Neural cell (in vitro differentiated cells): Measurements from ENCODE around the gene CCDC80. TPM values are rescaled to one million over a fixed set of nuclear protein-coding genes. Genes with fewer than 3 reads are reported as not detected.

Source experiments
- H2AFZ ChIP-seq: fragments of 200-600, 300-800 bp; sonication (generic), shearing (Covaris generic); 2 replicates; pipeline ENCODE4 v1.6.0; 2014; ENCODE audit warnings: low read depth, mild to moderate bottlenecking, antibody characterized with exemption, low read length, moderate library complexity
- H3F3A ChIP-seq: fragments of 200-600 bp; shearing (Covaris generic); 2 replicates; pipeline ENCODE4 v1.6.1; 2016; ENCODE audit warnings: mild to moderate bottlenecking, moderate library complexity, mixed read lengths, antibody characterized with exemption, low read length; ENCODE audit not compliant: insufficient read depth, poor library complexity, severe bottlenecking
- H3K27ac ChIP-seq: fragments of 200-600, 300-800 bp; sonication (generic), shearing (Covaris generic); 2 replicates; pipeline ENCODE4 v1.5.1; 2014; ENCODE audit warnings: mild to moderate bottlenecking, low read length, moderate library complexity
- H3K27me3 ChIP-seq: fragments of 300-800, 200-600 bp; sonication (generic), shearing (Covaris generic); 2 replicates; pipeline ENCODE4 v1.6.0; 2014; ENCODE audit warnings: mild to moderate bottlenecking, low read depth, low read length, moderate library complexity; ENCODE audit not compliant: insufficient read depth
- H3K36me3 ChIP-seq: fragments of 300-800, 200-600 bp; sonication (generic), shearing (Covaris generic); 2 replicates; pipeline ENCODE4 v1.5.1; 2014; ENCODE audit warnings: mild to moderate bottlenecking, antibody characterized with exemption, low read length, moderate library complexity; ENCODE audit not compliant: insufficient read depth
- H3K4me2 ChIP-seq: fragments of 300-800, 200-600 bp; sonication (generic), shearing (Covaris generic); 2 replicates; pipeline ENCODE4 v1.6.0; 2014; ENCODE audit warnings: mild to moderate bottlenecking, low read length
- H3K4me3 ChIP-seq: fragments of 300-800, 200-600 bp; sonication (generic), shearing (Covaris generic); 2 replicates; pipeline ENCODE4 v1.5.1; 2014; ENCODE audit warnings: mild to moderate bottlenecking, low read length, moderate library complexity
- H3K79me2 ChIP-seq: fragments of 200-600 bp; shearing (Covaris generic); replicated peaks from 2 replicates; pipeline ENCODE4 v1.6.0; 2014; ENCODE audit warnings: mild to moderate bottlenecking, low read length, moderate library complexity; ENCODE audit not compliant: insufficient read depth
- H3K9ac ChIP-seq: fragments of 300-800, 200-600 bp; sonication (generic), shearing (Covaris generic); 2 replicates; pipeline ENCODE4 v1.6.1; 2016; ENCODE audit warnings: mild to moderate bottlenecking, low read length, mixed read lengths
- H3K9me2 ChIP-seq: fragments of 200-600 bp; shearing (Covaris generic); 2 replicates; pipeline ENCODE4 v1.6.1; 2016; ENCODE audit warnings: mild to moderate bottlenecking, low read length, mixed read lengths; ENCODE audit not compliant: insufficient read depth
- H3K9me3 ChIP-seq: fragments of 200-600, 300-800 bp; sonication (generic), shearing (Covaris generic); 2 replicates; pipeline ENCODE4 v1.6.1; 2016; ENCODE audit warnings: mild to moderate bottlenecking, mixed run types, low read length, moderate library complexity, mixed read lengths
- H4K20me1 ChIP-seq: fragments of 200-600 bp; shearing (Covaris generic); 2 replicates; pipeline ENCODE4 v1.6.1; 2016; ENCODE audit warnings: mild to moderate bottlenecking, mixed run types; ENCODE audit not compliant: insufficient read depth
- EP300 ChIP-seq: fragments of 450-650 bp; conservative IDR thresholded peaks from 2 replicates; pipeline ENCODE4 v1.6.1; 2014; ENCODE audit warnings: antibody characterized with exemption, mild to moderate bottlenecking, moderate library complexity; ENCODE audit not compliant: poor library complexity, severe bottlenecking
- EZH2 ChIP-seq: fragments of 200-600, 300-800 bp; shearing (Covaris generic), sonication (generic); IDR thresholded peaks from 2 replicates; pipeline ENCODE4 v1.6.1; 2014; ENCODE audit warnings: antibody characterized with exemption, low read length, borderline replicate concordance, mild to moderate bottlenecking; ENCODE audit not compliant: insufficient read depth, poor library complexity, severe bottlenecking
- MXI1 ChIP-seq: fragments of 450-650 bp; conservative IDR thresholded peaks from 2 replicates; pipeline ENCODE4 v1.6.1; 2014; ENCODE audit warnings: antibody characterized with exemption, mild to moderate bottlenecking; ENCODE audit not compliant: poor library complexity, severe bottlenecking
- POLR2AphosphoS5 ChIP-seq: IDR thresholded peaks from 2 replicates; pipeline ENCODE4 v1.6.1; 2012
- RAD21 ChIP-seq: fragments of 450-650 bp; conservative IDR thresholded peaks from 2 replicates; pipeline ENCODE4 v1.6.1; 2014; ENCODE audit warnings: antibody characterized with exemption, mild to moderate bottlenecking, moderate library complexity
- SMC3 ChIP-seq: fragments of 450-650 bp; conservative IDR thresholded peaks from 2 replicates; pipeline ENCODE4 v1.6.1; 2014; ENCODE audit warnings: antibody characterized with exemption, mild to moderate bottlenecking, moderate library complexity; ENCODE audit not compliant: poor library complexity
- TAF1 ChIP-seq: IDR thresholded peaks from 2 replicates; pipeline ENCODE4 v1.6.1; 2012; ENCODE audit warnings: low read depth
- polyA plus RNA-seq: library from polyadenylated mRNA; depleted of rRNA; stranded (reverse); fragments of >200 nt; gene quantifications from 2 replicates; pipeline ENCODE4 v1.2.3, GENCODE V29; 2014
- TF ChIP-seq, protein P1 (sequence below): IDR thresholded peaks from 2 replicates; pipeline ENCODE4 v1.6.1; 2012; ENCODE audit warnings: borderline replicate concordance
- TF ChIP-seq, protein P2 (sequence below): fragments of 450-650 bp; IDR thresholded peaks from 2 replicates; pipeline ENCODE4 v1.5.1; 2014; ENCODE audit warnings: antibody characterized with exemption, mild to moderate bottlenecking, moderate library complexity; ENCODE audit not compliant: poor library complexity, severe bottlenecking

CCDC80 gene
- polyA plus RNA-seq, 1 donor from 2014 or later: 0.14 TPM

- no peak overlapping the region for H3K4me3 ChIP-seq
- no peaks in the 10 kb centered on the region for H3K27me3 ChIP-seq
- no peak overlapping the region for H3K27ac ChIP-seq
- no peak overlapping the region for H3K4me2 ChIP-seq
- no peaks in the 10 kb centered on the region for H4K20me1 ChIP-seq
- no peaks in the 10 kb centered on the region for H3K9me2 ChIP-seq
- H3K36me3 ChIP-seq: no peaks in the 10 kb centered on the region
- no peak overlapping the region for H2AFZ ChIP-seq
- no peak for TF ChIP-seq MXI1
- no peak for TF ChIP-seq EP300
- TF ChIP-seq RAD21: no peak
- no peak for TF ChIP-seq SMC3
- TF ChIP-seq, protein P1, sequence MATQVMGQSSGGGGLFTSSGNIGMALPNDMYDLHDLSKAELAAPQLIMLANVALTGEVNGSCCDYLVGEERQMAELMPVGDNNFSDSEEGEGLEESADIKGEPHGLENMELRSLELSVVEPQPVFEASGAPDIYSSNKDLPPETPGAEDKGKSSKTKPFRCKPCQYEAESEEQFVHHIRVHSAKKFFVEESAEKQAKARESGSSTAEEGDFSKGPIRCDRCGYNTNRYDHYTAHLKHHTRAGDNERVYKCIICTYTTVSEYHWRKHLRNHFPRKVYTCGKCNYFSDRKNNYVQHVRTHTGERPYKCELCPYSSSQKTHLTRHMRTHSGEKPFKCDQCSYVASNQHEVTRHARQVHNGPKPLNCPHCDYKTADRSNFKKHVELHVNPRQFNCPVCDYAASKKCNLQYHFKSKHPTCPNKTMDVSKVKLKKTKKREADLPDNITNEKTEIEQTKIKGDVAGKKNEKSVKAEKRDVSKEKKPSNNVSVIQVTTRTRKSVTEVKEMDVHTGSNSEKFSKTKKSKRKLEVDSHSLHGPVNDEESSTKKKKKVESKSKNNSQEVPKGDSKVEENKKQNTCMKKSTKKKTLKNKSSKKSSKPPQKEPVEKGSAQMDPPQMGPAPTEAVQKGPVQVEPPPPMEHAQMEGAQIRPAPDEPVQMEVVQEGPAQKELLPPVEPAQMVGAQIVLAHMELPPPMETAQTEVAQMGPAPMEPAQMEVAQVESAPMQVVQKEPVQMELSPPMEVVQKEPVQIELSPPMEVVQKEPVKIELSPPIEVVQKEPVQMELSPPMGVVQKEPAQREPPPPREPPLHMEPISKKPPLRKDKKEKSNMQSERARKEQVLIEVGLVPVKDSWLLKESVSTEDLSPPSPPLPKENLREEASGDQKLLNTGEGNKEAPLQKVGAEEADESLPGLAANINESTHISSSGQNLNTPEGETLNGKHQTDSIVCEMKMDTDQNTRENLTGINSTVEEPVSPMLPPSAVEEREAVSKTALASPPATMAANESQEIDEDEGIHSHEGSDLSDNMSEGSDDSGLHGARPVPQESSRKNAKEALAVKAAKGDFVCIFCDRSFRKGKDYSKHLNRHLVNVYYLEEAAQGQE: no peak
- TF ChIP-seq TAF1: no peak
- TF ChIP-seq, protein P2, sequence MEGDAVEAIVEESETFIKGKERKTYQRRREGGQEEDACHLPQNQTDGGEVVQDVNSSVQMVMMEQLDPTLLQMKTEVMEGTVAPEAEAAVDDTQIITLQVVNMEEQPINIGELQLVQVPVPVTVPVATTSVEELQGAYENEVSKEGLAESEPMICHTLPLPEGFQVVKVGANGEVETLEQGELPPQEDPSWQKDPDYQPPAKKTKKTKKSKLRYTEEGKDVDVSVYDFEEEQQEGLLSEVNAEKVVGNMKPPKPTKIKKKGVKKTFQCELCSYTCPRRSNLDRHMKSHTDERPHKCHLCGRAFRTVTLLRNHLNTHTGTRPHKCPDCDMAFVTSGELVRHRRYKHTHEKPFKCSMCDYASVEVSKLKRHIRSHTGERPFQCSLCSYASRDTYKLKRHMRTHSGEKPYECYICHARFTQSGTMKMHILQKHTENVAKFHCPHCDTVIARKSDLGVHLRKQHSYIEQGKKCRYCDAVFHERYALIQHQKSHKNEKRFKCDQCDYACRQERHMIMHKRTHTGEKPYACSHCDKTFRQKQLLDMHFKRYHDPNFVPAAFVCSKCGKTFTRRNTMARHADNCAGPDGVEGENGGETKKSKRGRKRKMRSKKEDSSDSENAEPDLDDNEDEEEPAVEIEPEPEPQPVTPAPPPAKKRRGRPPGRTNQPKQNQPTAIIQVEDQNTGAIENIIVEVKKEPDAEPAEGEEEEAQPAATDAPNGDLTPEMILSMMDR: no peak
- no peak for TF ChIP-seq EZH2
- no peak for TF ChIP-seq POLR2AphosphoS5
- no peaks in the 10 kb centered on the region for H3K9me3 ChIP-seq
- no peak overlapping the region for H3K9ac ChIP-seq
- no peaks in the 10 kb centered on the region for H3F3A ChIP-seq
- H3K79me2 ChIP-seq: no peaks in the 10 kb centered on the region
These were observed 49.0 kb upstream of the CCDC80 start for GRCh38 chr3:112689989-112690388.

DNA sequence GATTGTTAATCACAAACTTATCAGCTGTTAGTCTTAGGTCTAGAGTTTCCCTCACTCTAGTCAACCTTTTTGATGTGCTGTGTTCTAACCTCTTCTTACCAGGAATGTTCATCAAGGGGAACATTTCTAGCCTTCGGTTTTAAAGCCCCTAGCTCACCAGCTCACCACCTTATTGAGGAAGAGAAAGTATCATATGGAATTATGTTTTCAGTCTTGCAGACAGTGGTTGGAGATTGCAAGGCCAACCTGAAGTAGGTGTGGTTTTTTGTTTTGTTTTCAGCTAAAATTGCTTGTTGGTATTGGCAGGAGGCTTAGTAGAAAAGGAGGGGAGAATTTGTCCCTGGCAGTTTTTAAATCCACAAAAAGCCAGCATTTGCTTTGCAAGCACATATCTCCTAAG lies 48.4 kb upstream of the CCDC80 start:
- Histone ChIP-seq H3K9me2 (no peaks in the 10 kb centered on the region), H3K9ac (no peak overlapping the region), H3K4me2 (no peak overlapping the region), H3K27ac (no peak overlapping the region), H3K27me3 (no peaks in the 10 kb centered on the region), H3K79me2 (no peaks in the 10 kb centered on the region), H2AFZ (no peak overlapping the region), H3K9me3 (no peaks in the 10 kb centered on the region), H4K20me1 (no peaks in the 10 kb centered on the region), H3K36me3 (no peaks in the 10 kb centered on the region), H3F3A (no peaks in the 10 kb centered on the region), H3K4me3 (no peak overlapping the region)
- TF ChIP-seq EP300 (no peak), MXI1 (no peak), RAD21 (no peak), SMC3 (no peak), TAF1 (no peak), POLR2AphosphoS5 (no peak), EZH2 (no peak)
- TF ChIP-seq, protein P2: no peak
- TF ChIP-seq, protein P1: no peak
